ENCODE measurements around the gene CDYL.

DNA sequence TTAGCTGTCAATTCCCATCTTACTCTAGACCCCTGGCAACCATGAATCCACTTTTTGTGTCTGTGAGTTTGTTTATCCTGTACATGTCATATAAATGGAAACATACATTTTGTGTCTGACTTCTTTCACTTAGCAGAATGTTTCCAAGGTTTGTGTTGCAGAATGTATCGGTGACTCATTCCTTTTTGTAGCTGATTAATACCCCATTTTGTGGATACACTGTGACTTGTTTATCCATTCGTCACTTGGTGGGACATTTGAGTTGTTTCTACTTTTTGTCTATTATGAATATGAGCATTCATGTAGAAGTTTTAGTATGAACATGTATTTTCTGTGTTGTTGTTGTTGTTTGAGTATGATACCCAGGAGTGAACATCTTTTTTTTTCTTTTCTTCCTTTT, 21.4 kb downstream of the CDYL start:
- TF ChIP-seq, protein P1, sequence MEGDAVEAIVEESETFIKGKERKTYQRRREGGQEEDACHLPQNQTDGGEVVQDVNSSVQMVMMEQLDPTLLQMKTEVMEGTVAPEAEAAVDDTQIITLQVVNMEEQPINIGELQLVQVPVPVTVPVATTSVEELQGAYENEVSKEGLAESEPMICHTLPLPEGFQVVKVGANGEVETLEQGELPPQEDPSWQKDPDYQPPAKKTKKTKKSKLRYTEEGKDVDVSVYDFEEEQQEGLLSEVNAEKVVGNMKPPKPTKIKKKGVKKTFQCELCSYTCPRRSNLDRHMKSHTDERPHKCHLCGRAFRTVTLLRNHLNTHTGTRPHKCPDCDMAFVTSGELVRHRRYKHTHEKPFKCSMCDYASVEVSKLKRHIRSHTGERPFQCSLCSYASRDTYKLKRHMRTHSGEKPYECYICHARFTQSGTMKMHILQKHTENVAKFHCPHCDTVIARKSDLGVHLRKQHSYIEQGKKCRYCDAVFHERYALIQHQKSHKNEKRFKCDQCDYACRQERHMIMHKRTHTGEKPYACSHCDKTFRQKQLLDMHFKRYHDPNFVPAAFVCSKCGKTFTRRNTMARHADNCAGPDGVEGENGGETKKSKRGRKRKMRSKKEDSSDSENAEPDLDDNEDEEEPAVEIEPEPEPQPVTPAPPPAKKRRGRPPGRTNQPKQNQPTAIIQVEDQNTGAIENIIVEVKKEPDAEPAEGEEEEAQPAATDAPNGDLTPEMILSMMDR (IDR thresholded peaks at IDR 0.05 in 8 of 11, conservative IDR thresholded peaks at IDR 0.05 in 3 of 11), result no peak
- TF ChIP-seq POLR2AphosphoS5 (IDR thresholded peaks at IDR 0.05), result no peak
- no peak for TF ChIP-seq POLR2A (IDR thresholded peaks at IDR 0.05)
